ENCODE results near the gene GFPT2.

GRCh38 chr5:180291943-180292831 is 60.9 kb downstream of the GFPT2 start, which contains the start of gene MAPK9:
- TF ChIP-seq CTCF (IDR thresholded peaks at IDR 0.05) (peak in 1 of 7 experiments; percentile 1), POLR2A (IDR thresholded peaks at IDR 0.05) (peak; percentile 54 to 72 (median 57))
